Measurements from ENCODE around the gene KRT3.

KRT3 gene

GRCh38 chr12:52826611-52827498 is 30.9 kb upstream of the KRT3 start:
- no peak for DNase-seq

GRCh38 chr12:52825961-52826360 is 30.0 kb upstream of the KRT3 start:
- no peak for DNase-seq

GRCh38 chr12:52824741-52825410 is 29.0 kb upstream of the KRT3 start:
- no peak for DNase-seq

DNA sequence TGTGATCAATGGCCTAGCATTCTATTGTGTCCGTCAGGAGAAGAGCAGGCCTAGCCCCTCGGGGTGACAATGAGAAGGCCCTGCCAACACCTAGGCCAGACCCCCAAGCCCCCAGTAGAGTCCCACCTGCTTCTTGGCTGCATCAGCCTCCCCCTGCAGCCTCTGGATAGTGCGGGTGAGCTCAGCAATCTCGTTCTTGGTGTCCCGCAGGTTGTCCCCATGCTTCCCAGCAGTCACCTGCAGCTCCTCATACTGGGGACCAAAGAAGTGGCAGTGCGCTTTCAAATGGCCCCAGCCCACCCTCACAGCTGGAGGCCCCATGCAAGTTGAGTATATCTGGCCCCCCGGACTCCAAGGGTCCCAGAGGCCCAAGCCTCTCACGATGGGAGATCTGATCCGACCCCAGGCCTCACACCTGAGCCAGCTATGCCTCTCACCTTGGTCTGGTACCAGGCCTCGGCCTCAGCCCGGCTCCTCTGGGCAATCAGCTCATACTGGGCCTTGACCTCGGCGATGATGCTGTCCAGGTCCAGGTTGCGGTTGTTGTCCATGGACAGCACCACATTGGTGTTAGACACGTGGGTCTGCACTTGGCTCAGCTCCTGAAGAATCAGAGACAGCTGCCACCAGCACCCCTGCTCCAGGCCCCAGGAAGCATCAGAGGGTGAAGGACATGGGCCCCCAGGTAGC is 28.0 kb upstream of the KRT3 start:
- DNase-seq, result no peak

- no peak for DNase-seq
Observed at GRCh38 chr12:52822771-52823510, 27.0 kb upstream of the KRT3 start.

DNA sequence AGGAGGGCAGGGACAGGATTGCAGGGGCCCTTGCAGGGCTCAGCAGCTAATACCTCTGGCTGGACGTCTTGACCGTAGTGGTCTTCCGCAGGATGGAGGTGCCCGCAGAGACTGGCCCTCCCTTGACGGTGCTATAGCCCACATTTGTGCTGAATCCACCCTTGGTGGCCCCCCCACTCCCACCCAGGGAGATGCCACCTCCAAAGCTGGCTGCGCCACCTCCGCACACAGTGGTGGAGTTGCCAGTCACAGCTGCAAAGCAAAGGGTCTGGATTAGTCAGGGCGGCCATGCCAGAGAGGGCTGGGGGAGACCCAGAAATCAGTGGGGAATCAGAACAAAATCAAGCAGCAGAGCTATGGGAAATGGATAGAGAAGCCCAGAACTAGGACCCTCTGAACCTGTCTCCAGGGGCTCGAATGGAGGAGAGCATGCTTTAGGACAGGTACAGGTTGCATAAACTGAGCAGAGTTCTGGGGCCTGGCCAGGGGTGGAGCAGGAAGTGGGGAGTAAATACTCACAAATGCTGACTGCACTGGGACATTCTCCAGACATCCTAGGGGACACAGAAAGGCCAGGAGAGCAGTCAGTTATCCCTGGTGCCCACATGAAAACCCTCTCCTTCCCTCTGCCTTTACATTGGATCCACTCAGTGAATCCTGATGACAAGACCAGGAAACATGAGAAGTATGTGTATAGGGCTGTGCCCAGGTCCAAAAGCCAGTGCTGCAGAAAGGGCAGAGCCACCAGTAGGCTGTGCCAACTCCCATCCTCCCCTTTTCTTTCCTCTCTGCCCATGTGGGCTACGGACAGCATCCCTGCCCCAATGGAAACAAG is 26.1 kb upstream of the KRT3 start:
- no peak for DNase-seq

GRCh38 chr12:52821071-52821730 is 25.3 kb upstream of the KRT3 start:
- DNase-seq, result no peak

GRCh38 chr12:52820521-52820920 is 24.6 kb upstream of the KRT3 start:
- no peak for DNase-seq

GRCh38 chr12:52819731-52820510 is 24.0 kb upstream of the KRT3 start:
- DNase-seq, result no peak

DNA sequence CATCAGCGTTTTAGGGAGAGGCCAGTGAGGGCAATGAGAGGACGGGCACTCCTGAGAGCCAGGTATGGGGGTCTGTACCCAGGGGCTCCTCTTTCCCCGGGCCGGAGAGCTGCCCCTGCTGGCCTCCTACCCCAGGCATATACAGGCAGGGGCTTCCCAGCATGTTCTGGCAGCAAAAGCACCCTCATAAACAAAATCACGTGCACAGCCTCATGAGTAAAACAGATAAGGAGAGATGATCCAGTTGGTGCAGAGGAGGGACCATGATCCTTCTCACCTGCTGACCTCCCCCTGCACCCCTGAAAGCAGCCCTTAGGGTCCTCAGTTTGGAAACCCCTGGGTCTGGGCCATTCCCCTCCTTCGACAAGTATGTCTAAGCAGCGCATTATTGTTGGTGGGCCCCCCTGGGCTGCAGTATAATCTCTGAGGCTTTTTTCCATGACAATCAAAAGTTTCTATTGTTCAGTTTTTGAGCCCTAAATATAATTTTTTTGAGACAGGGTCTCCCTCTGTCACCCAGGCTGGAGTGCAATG is 23.0 kb upstream of the KRT3 start:
- no peak for DNase-seq

DNA sequence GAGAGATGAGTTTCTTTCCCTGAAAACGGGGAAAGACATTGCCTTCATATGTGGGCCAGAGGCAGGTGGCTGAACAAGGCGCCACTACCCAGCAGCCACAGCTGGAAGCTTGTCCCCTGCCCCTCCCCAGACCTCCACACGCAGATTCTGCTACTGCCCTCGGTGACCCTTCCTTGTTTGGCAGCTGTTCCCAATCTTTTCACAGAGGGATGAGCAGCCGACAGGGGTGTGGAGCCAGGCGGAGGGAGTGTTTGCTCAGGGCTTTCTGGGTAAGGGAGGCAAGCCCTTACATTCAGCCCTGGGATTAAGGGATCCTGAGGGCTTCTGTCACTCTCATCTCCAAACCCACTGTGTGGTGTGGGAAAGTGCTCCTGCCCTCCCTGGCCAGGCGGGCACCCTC is 22.5 kb upstream of the KRT3 start:
- peak in 2 of 3 experiments; percentile 13 to 63 for DNase-seq

GRCh38 chr12:52817699-52818238 is 21.9 kb upstream of the KRT3 start:
- DNase-seq, result no peak

GRCh38 chr12:52817003-52817698 is 21.2 kb upstream of the KRT3 start:
- DNase-seq, result no peak

DNA sequence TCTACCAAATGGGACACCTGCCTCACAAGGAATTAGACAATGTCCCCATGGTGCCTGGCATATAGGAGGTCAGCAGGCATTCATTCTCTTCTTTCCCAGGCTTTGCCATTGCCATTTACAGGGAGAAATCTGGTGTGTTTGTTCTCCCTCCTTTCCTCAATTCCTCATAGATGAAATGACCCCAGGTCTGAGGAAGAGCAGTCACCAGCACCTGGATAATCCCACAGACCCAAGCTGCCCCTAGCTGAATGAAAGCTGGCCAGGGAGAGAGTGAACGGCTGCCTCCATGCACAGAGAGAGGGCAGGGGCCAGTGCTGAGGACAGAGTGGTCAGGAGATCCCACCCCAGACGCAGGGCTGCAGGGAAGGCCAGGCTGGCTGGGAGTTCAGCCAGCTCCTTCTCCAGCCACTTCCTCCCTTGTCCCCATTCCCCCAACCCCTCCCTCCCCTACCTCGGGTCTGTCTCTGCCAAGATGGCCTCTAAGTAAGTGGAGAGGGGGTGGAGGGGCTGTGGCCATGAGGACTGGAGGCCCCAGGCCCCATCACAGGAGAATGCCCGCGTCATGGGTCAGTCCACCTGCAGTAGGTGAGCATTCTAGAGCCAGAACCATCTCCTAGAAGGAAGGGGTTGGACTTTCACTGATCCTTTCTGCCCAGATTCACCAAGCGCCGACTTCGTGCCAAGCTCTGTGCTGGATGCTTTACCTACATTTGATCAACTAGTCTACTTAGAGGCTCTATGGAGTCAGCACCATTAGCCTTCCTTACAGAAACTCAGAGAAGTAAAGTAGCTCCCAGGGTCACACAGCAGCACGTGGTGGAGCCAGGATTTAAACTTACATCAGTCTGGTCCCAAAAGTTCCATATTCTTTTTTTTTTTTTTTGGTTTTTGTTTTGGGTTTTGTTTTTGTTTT is 20.0 kb upstream of the KRT3 start:
- no peak for DNase-seq

DNA sequence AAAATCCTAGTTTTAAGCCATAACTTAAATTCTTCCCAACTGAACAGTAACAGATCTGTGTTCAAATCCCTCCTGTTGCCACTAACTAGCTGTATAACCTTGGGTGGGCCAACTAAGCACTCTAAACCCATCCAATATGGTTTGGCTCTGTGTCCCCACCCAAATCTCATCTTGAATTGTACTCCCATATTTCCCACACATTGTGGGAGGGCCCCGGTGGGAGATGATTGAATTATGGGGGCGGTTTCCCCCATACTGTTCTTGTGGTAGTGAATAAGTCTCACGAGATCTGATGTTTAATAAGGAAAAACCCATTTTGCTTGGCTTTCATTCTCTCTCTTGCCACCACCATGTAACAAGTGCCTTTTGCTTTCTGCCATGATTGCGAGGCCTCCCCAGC is 19.2 kb upstream of the KRT3 start:
- DNase-seq, result no peak

- DNase-seq, result no peak
Observed at GRCh38 chr12:52814710-52815155, 18.8 kb upstream of the KRT3 start.

DNA sequence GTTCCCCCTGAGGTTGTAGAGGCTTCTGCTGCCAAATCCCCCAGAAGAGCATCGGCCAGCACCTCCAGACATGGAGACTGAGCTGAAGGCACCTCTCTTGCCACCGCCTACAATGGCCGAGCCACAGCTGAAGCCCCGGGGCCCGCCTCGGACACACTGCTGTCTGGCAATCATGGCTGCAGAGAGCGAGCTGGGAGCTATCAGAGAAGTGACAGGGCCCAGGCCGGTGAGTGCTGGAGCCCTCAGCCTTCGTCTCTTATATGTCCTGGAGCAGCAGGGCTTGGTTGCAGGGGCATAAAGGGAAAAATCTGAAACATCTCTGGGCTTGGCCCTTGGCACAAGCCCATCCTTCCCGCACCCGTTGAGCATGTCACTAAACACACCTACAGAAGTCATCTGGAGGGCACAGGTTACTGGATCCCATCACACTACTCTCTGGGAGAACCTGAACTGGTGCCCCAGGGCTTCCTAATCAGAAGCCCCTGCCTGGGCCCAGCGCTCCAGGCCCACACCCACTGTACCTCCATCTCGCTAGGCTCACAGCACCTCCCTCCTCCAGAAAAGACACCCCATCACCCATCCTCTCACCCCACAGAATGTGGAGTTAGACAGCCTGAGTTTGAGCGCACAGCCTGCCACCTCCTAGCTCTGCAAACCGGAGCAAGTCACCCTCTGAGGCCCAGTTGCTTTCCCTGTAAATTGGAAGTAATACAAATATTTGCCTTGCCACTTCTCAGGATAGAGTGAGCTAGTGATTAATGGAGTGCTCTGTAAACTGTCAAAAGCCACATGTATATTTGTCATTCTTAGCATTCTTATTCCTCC is 18.2 kb upstream of the KRT3 start, which contains the start of gene KRT4:
Gene KRT4, minus strand, starts transcription at position 232 of the 825 bp plus-strand sequence. Its CDS starts 58 bp downstream, at position 174.
- peak in 2 of 3 experiments; percentile 48 to 84 for DNase-seq
